Right cardiac atrium (tissue), 5 donors: ENCODE results near the gene COL9A1. TPM values are rescaled to one million over a fixed set of nuclear protein-coding genes. Genes with fewer than 3 reads are reported as not detected.
"Not testable (repeated sequence)": the region's sequence is repeated elsewhere in the genome, so short reads cannot be mapped to it uniquely, and the experiment has no call there.

Experiments used
- ATAC-seq, 2 donors: fragments of 200-7000 bp; cut with Tn5 transposase; one replicate each; pipeline versions ENCODE4 v1.8.0 to v1.9.1; 2020; ENCODE audit warnings: moderate library complexity in 2 of 2, mild to moderate bottlenecking in 1 of 2
- DNase-seq, 3 donors: peaks; one replicate each; pipeline ENCODE4 v3.0.0-alpha.2; 2020
- H3K27ac ChIP-seq: one replicate; pipeline ENCODE4 v1.5.1; 2013; ENCODE audit warnings: mild to moderate bottlenecking, low read length, control low read depth, moderate library complexity
- H3K27me3 ChIP-seq: one replicate; pipeline ENCODE4 v1.6.1; 2013; ENCODE audit not compliant: control insufficient read depth, insufficient read depth
- H3K4me1 ChIP-seq: one replicate; pipeline ENCODE4 v1.6.1; 2013; ENCODE audit warnings: low read length; ENCODE audit not compliant: control insufficient read depth, insufficient read depth
- H3K4me3 ChIP-seq: one replicate; pipeline ENCODE4 v1.5.1; 2013; ENCODE audit warnings: low read length, control low read depth
- H3K9me3 ChIP-seq: one replicate; pipeline ENCODE4 v1.6.1; 2013; ENCODE audit warnings: low read length; ENCODE audit not compliant: control insufficient read depth
- whole genome bisulfite sequencing: extraction: QIAGEN DNeasy Blood & Tissue Kit; methylation state at CpG from one replicate; pipeline ENCODE4 v1.1.7; 2013; 5-methylcytosine and 5-hydroxymethylcytosine counted together
- intact Hi-C, 4 donors: fragments of 100-400 bp; cut with DNase I; formaldehyde crosslinking; loops; one replicate each; pipeline versions ENCODE4 v1.11.0 to v1.14.0; 2022 to 2023
- polyA plus RNA-seq: library from polyadenylated mRNA; stranded (reverse); fragments of 200-250 nt; gene quantifications from one replicate; pipeline ENCODE4 v1.2.3, GENCODE V29; 2013
- total RNA-seq, 4 donors: library from RNA; stranded (reverse); fragmentation: NEBNext Ultra II Directional; extraction: Animal tissue kit (Norgen Biotek cat#: 25700); gene quantifications; one replicate each; pipeline ENCODE4 v1.2.1, GENCODE V29; 2021
- donor health status: healthy with polysubstance abuse.
- donor health status: DM: no; HTN: yes; CAD: no.
- donor health status: DM: no; HTN: no; CAD: no.
- donor health status: DM: no; HTN: yes; CAD: no; lungs with severe emphysema.
- donor health status: DM: yes; HTN: yes; CAD: no.

COL9A1 gene
- total and polyA plus RNA-seq, 5 donors: 1.9 to 14.3 (median 4.9) TPM

- 50% methylated on average over 2 of the region's 2 CpGs for WGBS
- no peak for ATAC-seq
- no peak for DNase-seq
- Histone ChIP-seq H3K27me3 (no peaks in the 10 kb centered on the region), H3K4me1 (no peaks in the 10 kb centered on the region), H3K9me3 (no peaks in the 10 kb centered on the region), H3K4me3 (no peak overlapping the region), H3K27ac (no peak overlapping the region)
- intact Hi-C loops: loop anchor here in 1 of 4 donors (10.0 kb wide), 1 partner anchor 50 kb away; no protein-coding TSS in a partner anchor
These were observed 12.3 kb upstream of the COL9A1 start for GRCh38 chr6:70315079-70315751.

- Histone ChIP-seq H3K4me3 (no peak overlapping the region), H3K27ac (no peak overlapping the region), H3K27me3 (no peaks in the 10 kb centered on the region), H3K9me3 (no peaks in the 10 kb centered on the region), H3K4me1 (no peaks in the 10 kb centered on the region)
- 21% methylated on average over 4 of the region's 4 CpGs for WGBS
- intact Hi-C loops: loop anchor here in 3 of 4 donors (5.0 to 10.0 kb wide), 2 partner anchors 51 to 53 kb away; no protein-coding TSS in a partner anchor
- DNase-seq (peak in 1 of 3 donors; percentile 20), ATAC-seq (no peak)
These were observed 11.4 kb upstream of the COL9A1 start for GRCh38 chr6:70314296-70314695.

GRCh38 chr6:70312165-70312745 is 9.4 kb upstream of the COL9A1 start:
- intact Hi-C loops: loop anchor here in 3 of 4 donors (5.0 to 10.0 kb wide), 2 partner anchors 53 to 55 kb away; no protein-coding TSS in a partner anchor
- DNase-seq (no peak), ATAC-seq (no peak)
- WGBS: 57% methylated on average over 5 of the region's 5 CpGs
- H3K9me3 ChIP-seq: no peaks in the 10 kb centered on the region
- no peak overlapping the region for H3K4me3 ChIP-seq
- H3K27me3 ChIP-seq: no peaks in the 10 kb centered on the region
- no peaks in the 10 kb centered on the region for H3K4me1 ChIP-seq
- no peak overlapping the region for H3K27ac ChIP-seq

- no peaks in the 10 kb centered on the region for H3K4me1 ChIP-seq
- intact Hi-C loops: loop anchor here in 3 of 4 donors (5.0 to 10.0 kb wide), 2 partner anchors 55 to 57 kb away; no protein-coding TSS in a partner anchor
- H3K4me3 ChIP-seq: no peak overlapping the region
- no peak for ATAC-seq
- WGBS: 19% methylated on average over 4 of the region's 4 CpGs
- H3K27ac ChIP-seq: no peak overlapping the region
- H3K27me3 ChIP-seq: no peaks in the 10 kb centered on the region
- no peaks in the 10 kb centered on the region for H3K9me3 ChIP-seq
- no peak for DNase-seq
These were observed 7.3 kb upstream of the COL9A1 start for GRCh38 chr6:70310063-70310694.

GRCh38 chr6:70309243-70309642 is 6.4 kb upstream of the COL9A1 start:
- Histone ChIP-seq H3K9me3 (no peaks in the 10 kb centered on the region), H3K27ac (no peak overlapping the region), H3K4me1 (no peaks in the 10 kb centered on the region), H3K27me3 (no peaks in the 10 kb centered on the region), H3K4me3 (no peak overlapping the region)
- ATAC-seq (no peak), DNase-seq (no peak)
- intact Hi-C loops: loop anchor here in 3 of 4 donors (5.0 to 10.0 kb wide), 3 partner anchors 63 to 706 kb away; no protein-coding TSS in a partner anchor
- 49% methylated on average over 2 of the region's 2 CpGs for WGBS

GRCh38 chr6:70308142-70308541 is 5.3 kb upstream of the COL9A1 start:
- not testable (repeated sequence) for H3K27me3 ChIP-seq, H3K27ac ChIP-seq, DNase-seq, ATAC-seq, H3K9me3 ChIP-seq, H3K4me1 ChIP-seq, H3K4me3 ChIP-seq
- intact Hi-C loops: loop anchor here in 3 of 4 donors (5.0 to 10.0 kb wide), 3 partner anchors 64 to 707 kb away; no protein-coding TSS in a partner anchor

GRCh38 chr6:70307008-70307407 is 4.1 kb upstream of the COL9A1 start:
- ATAC-seq: no peak
- DNase-seq: no peak
- Histone ChIP-seq H3K4me3 (no peak overlapping the region), H3K27me3 (no peaks in the 10 kb centered on the region), H3K27ac (no peak overlapping the region), H3K9me3 (no peaks in the 10 kb centered on the region), H3K4me1 (no peaks in the 10 kb centered on the region)
- intact Hi-C loops: loop anchor here in 3 of 4 donors (5.0 to 10.0 kb wide), 3 partner anchors 65 to 708 kb away; no protein-coding TSS in a partner anchor
- 73% methylated on average over 3 of the region's 3 CpGs for WGBS

GRCh38 chr6:70304616-70305015 is 1.7 kb upstream of the COL9A1 start:
- no peak overlapping the region for H3K27ac ChIP-seq
- WGBS: 57% methylated on average over 1 of the region's 1 CpG
- ATAC-seq (no peak), DNase-seq (no peak)
- no peaks in the 10 kb centered on the region for H3K4me1 ChIP-seq
- H3K27me3 ChIP-seq: no peaks in the 10 kb centered on the region
- intact Hi-C loops: loop anchor here in 3 of 4 donors (5.0 to 10.0 kb wide), 3 partner anchors 68 to 710 kb away; no protein-coding TSS in a partner anchor
- H3K4me3 ChIP-seq: no peak overlapping the region
- H3K9me3 ChIP-seq: no peaks in the 10 kb centered on the region

- H3K27me3 ChIP-seq: no peaks in the 10 kb centered on the region
- ATAC-seq (no peak), DNase-seq (no peak)
- no peaks in the 10 kb centered on the region for H3K4me1 ChIP-seq
- H3K27ac ChIP-seq: no peak overlapping the region
- intact Hi-C loops: loop anchor here in 1 of 4 donors (10.0 kb wide), 1 partner anchor 75 kb away; no protein-coding TSS in a partner anchor
- H3K4me3 ChIP-seq: no peak overlapping the region
- no peaks in the 10 kb centered on the region for H3K9me3 ChIP-seq
- 8% methylated on average over 2 of the region's 2 CpGs for WGBS
These were observed 3.4 kb downstream of the COL9A1 start for GRCh38 chr6:70299456-70299855.

GRCh38 chr6:70298068-70298467 is 4.8 kb downstream of the COL9A1 start:
- H3K4me3 ChIP-seq: no peak overlapping the region
- intact Hi-C loops: loop anchor here in 1 of 4 donors (10.0 kb wide), 1 partner anchor 73 kb away; no protein-coding TSS in a partner anchor
- no peaks in the 10 kb centered on the region for H3K9me3 ChIP-seq
- H3K4me1 ChIP-seq: no peaks in the 10 kb centered on the region
- H3K27ac ChIP-seq: peak overlapping the region; percentile 92
- H3K27me3 ChIP-seq: no peaks in the 10 kb centered on the region
- DNase-seq (no peak), ATAC-seq (peak; percentile 41 to 60)

GRCh38 chr6:70292193-70292592 is 10.7 kb downstream of the COL9A1 start:
- Histone ChIP-seq H3K27ac (no peak overlapping the region), H3K9me3 (no peaks in the 10 kb centered on the region), H3K27me3 (no peaks in the 10 kb centered on the region), H3K4me1 (no peaks in the 10 kb centered on the region), H3K4me3 (no peak overlapping the region)
- WGBS: 34% methylated on average over 1 of the region's 1 CpG
- ATAC-seq (peak in 1 of 2 donors; percentile 52), DNase-seq (no peak)
- intact Hi-C loops: loop anchor here in 1 of 4 donors (10.0 kb wide), 1 partner anchor 67 kb away; no protein-coding TSS in a partner anchor
